ENCODE measurements around the gene RLF. TPM values are rescaled to one million over a fixed set of nuclear protein-coding genes. Genes with fewer than 3 reads are reported as not detected.

Gene RLF
- total and polyA plus RNA-seq, 4 donors = 1.7 to 13.4 (median 6.3) TPM

GRCh38 chr1:40226192-40226591 lies 65.0 kb downstream of the RLF start:
- 92% methylated on average over 3 of the region's 3 CpGs for WGBS
- Histone ChIP-seq H3K9ac (ENCODE audit: low read depth in 1 of 2, low read length in 2 of 2) (no peak overlapping the region), H3K9me3 (ENCODE audit: control insufficient read depth in 4 of 4, low read length in 3 of 4) (no peaks in the 10 kb centered on the region), H3K36me3 (ENCODE audit: control insufficient read depth in 4 of 4, insufficient read depth in 3 of 4, low read depth in 1 of 4, low read length in 3 of 4) (peaks cover 0 to 17% (median 7%) of the 10 kb centered on the region in 4 donors), H3K4me3 (ENCODE audit: low read depth in 1 of 3, low read length in 3 of 3) (no peak overlapping the region), H3K27me3 (ENCODE audit: control insufficient read depth in 4 of 4, insufficient read depth in 4 of 4, low read length in 3 of 4) (no peaks in the 10 kb centered on the region), H3K27ac (ENCODE audit: low read depth in 1 of 2, low read length in 2 of 2) (no peak overlapping the region), H3K4me1 (ENCODE audit: control insufficient read depth in 4 of 4, insufficient read depth in 4 of 4, low read length in 3 of 4) (no peaks in the 10 kb centered on the region)
- no peak for DNase-seq (ENCODE audit: low spot score)
- TF ChIP-seq GABPA (IDR thresholded peaks at IDR 0.05 in 1 of 2, conservative IDR thresholded peaks at IDR 0.05 in 1 of 2) = no peak
- no peak for TF ChIP-seq JUND (IDR thresholded peaks at IDR 0.05)
- no peak for TF ChIP-seq RXRA (IDR thresholded peaks at IDR 0.05)
- no peak for TF ChIP-seq TAF1 (conservative IDR thresholded peaks at IDR 0.05)
- no peak for TF ChIP-seq HNF4A (conservative IDR thresholded peaks at IDR 0.05)
- TF ChIP-seq FOXA2 (IDR thresholded peaks at IDR 0.05) = no peak
- TF ChIP-seq EGR1 (IDR thresholded peaks at IDR 0.05; ENCODE audit: low read depth in 2 of 2) = no peak
- no peak for TF ChIP-seq REST (IDR thresholded peaks at IDR 0.05)
- TF ChIP-seq YY1 (IDR thresholded peaks at IDR 0.05) = no peak
- no peak for TF ChIP-seq HNF4G (IDR thresholded peaks at IDR 0.05)
- TF ChIP-seq ZBTB33 (IDR thresholded peaks at IDR 0.05) = no peak
- TF ChIP-seq MAX (IDR thresholded peaks at IDR 0.05) = no peak
- no peak for TF ChIP-seq SP1 (IDR thresholded peaks at IDR 0.05)
- TF ChIP-seq ATF3 (IDR thresholded peaks at IDR 0.05) = no peak
- TF ChIP-seq RAD21 (IDR thresholded peaks at IDR 0.05) = no peak
- no peak for TF ChIP-seq FOXA1 (IDR thresholded peaks at IDR 0.05)
- TF ChIP-seq NR2F2 (IDR thresholded peaks at IDR 0.05) = no peak
- no peak for TF ChIP-seq CTCF (IDR thresholded peaks at IDR 0.05; ENCODE audit: low read depth, low read length, missing input control)

Data from liver (tissue), 9 donors.